Right renal cortex interstitium (tissue), 3 donors: ENCODE data around the gene NUMBL. TPM values are rescaled to one million over a fixed set of nuclear protein-coding genes. Genes with fewer than 3 reads are reported as not detected.
A peak's percentile ranks its signal among the peaks of the same experiment; 100 is the strongest.

Experiments used
- DNase-seq, 3 donors: peaks; one replicate each; pipeline ENCODE4 v3.0.0-alpha.2; 2013; ENCODE audit warnings: low read depth in 3 of 3, low spot score in 2 of 3
- polyA plus RNA-seq, 3 donors: library from polyadenylated mRNA; unstranded; fragments of 120-200 nt; gene quantifications; one replicate each; pipeline ENCODE4 v1.2.1, GENCODE V29; 2013; ENCODE audit not compliant: insufficient read length in 3 of 3

The NUMBL gene
- polyA plus RNA-seq, 3 donors, result 8.0 to 9.5 (median 8.6) TPM

DNA sequence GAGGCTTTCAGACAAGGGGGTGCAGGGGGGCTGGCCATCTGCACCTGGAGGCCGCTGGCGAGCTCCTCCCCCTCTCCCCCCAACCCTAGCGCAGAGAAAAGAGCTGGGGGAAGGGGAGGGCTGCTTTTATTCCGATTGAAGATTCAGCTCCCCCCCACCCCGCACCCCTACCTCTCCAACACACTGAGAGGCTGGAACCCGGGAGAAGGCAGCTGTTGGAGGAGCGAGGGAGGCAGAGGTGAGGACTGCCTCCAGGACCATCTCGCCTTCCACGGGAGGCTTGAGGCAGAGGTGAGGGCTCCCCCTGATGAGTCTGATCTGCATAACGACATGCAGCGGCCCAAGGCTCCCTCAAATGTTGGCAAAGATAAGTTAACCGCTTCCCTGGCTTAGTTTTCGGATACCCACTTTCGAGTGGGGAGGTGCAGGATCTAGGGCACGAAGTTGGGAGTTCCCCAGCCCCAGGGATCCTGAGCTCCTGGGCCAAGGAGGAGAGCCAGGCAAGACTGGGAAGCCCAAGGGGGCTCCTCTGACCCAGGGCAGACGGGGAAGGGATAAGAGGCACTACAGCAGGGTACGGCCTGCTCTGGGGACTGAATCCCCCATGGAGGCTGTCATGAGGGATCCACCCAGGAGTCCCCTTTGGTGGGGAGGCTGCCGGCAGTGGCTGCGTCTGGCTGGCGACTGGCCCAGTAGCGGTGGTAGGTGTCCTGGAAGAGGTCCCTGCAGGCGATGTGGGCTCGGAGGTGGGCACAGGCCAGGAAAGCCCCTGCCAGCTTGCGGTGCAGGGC lies 1.2 kb upstream of the NUMBL start:
- DNase-seq, result no peak

DNA sequence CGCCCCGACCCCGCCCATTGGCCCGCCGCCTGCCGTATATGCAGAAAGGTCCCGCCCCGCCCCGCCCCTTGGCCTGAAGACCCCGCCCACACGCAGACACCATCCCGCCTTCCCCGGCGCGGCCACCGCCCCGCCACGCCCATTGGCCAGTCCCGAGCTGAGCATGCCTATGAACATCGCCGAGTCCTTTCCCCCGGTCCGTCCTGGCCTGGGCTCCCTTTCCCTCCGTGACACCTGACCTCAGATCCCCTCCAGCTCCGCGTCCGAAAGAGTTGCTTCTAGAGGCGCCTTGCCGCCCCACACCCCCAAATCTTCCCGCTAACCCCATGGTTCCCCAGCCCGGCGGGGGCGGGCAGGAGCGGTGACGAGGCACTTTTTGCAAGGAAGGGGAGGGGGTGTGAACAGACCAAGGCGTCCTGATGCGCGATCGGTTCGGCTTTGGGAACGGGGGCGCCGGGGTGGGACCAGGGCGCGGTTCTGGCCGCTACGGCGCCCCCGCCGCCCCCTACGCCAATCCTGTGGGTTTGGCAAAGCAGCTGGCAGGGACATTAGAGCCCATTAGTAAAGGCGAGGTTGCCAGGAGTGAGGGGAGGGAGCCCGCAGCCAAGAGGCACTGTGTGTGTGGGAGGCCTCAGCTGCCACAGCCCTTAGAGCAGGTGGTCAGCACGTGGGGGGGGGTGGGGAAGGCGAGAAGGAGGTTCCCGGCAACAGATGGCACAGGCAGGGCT lies 406 bp upstream of the NUMBL start:
- DNase-seq, result peak; percentile 43 to 73 (median 73)

DNA sequence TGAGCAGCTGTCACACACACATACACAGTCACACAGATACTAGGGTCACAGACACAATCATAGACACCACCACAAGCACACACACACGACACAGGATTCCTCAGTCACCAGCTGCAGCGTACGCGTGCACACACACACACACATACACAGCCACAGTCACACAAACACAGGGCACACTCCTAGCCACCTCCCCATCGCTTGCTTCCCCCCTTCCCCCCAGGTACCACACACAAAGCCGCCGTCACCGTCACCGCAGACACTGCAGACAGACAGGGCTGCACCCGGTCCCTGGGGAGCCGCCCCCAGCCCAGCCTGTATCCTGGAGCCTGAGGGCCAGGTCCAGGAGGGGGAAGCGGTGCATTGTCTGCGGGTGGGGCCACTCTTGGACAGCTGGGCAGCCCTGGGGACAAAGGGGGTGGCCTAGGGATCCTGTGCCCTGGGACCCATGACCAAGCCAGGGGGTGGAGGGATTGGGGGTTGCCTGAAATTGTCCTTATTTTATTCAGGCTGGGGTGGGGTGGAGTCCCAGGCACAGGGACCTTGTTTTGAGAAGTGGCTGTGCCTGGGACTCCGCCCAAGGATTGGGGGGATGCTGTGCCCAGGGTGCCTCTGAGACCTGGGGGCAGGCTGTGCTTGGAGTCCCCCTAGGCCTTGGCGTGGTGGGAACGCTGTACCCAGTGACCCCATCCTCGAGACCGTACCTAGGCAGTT lies 957 bp downstream of the NUMBL start:
- no peak for DNase-seq

DNA sequence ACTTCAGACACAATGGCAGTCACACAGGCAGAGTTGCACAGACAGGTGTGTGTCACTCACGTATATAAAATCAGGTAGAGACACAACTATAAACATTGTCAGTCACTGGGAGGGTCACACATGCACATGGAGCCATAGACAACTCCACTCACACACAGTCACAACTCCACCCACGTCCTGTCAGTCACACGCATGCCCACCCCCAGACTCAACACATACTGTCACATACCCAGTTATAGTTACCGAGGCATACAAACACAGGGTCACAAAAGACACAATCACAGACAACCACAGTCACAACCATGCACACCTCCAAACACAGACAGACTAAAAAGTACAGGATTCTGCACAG lies 1.5 kb downstream of the NUMBL start:
- no peak for DNase-seq

DNA sequence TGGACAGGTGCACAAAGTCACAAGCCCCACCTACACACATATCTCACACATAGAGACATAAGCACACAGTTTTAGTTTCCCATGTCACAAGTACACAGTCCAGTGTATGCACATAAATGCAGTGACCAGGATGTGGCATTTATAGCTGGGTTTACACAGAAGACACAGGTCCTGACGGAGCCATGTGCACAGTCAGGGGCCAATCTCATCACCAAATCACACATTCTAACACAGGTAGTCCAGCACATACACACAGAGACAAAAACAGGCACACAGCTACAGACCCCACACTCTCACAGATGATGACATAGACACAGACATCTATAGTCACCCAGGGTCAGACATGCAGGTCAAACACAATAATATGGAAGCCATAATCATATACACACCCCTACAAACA lies 2.1 kb downstream of the NUMBL start:
- no peak for DNase-seq

DNA sequence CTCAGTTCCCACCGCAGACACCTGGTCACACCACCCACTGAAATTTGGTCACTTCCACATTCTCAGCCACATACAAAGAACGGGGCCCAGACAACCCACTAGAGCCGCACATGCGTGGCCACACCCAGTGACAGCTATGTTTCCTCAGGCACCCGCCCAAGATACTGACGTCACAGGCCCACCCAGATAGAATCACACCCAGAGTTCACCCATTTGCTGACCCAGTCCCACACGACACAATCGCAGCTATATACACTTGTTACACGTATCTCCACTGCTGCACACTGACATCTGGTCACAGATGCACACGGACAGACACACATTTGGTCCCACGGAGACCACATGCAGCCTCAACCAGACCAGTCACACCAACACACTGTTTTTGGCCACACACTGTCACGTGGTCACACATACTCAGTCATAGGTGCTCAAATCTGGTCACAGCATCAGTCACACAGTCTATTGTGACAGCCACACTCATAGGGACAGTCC lies 2.9 kb downstream of the NUMBL start:
- no peak for DNase-seq

DNA sequence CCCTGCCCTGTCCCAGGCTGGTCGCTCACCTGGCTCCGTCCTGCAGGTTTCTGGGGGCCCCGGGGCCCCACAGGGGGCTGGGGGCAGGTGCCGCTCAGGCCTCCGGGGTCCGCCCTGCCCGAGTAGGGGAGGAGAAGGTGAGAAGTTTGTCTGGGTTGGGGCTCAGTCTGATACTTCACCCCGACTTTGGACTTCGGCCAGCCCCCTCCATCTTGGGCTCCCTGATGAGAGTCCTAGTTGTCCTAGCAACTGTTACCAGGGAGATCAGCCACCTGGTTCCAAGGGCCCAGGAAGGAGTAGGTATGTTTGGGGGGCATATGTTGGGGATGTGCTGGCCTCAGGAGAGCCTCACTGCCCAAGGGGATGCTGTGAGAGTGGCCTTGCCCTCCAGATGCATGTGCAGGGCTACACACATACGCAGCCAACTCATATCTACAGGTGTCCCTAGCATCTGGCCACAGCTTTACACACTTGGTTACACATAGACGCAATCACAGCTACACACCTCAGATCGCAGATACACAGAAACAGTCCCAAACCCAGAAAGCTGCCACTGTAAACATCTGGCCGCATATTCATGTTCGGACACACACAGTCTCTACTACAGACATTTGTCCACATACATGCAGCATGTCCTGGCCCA lies 3.4 kb downstream of the NUMBL start:
- no peak for DNase-seq

DNA sequence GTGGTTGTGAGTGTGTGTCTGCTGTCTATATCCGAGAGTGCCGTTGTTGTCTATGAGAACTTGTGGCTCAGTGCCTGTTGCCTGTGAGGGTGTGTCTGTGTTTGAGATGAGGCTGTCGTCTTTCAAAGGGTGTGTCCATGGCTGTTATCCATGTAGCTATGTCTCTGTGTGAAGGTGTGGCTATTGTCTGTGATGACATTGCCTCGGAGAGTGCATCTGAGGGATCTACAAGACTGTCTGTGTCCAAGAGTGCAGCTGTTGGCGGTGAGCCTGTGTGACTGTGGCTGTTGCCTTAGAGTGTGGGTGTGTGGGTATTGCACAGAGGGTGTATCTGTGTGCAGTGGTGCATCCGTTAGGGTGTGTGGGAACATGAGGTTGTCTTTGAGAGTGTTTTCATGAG lies 4.9 kb downstream of the NUMBL start:
- no peak for DNase-seq

DNA sequence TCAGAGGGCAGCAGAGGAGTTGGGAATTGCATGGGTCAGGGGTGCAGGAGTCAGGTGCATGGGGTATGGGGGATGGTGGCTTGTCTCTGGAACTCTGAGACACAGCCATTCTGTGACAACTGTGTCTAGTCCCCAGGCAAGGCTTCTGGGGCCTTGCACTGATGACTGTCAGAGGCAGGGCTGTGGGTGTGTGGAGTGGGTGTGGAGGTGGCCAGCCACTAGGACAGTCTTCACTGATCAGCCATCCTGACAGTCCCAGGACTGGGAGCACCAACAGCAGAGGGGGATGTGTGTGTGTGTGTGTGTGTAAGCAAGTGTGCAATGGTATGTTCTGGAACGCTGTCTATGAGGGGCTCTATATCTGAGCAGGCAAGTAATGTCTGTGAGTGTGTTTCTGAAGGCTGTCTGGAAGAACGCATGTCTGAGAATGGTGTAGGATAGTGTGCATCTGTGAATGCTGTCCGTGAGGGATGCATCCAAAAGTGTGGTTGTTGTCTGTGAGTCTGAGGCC lies 5.4 kb downstream of the NUMBL start:
- DNase-seq, result no peak

DNA sequence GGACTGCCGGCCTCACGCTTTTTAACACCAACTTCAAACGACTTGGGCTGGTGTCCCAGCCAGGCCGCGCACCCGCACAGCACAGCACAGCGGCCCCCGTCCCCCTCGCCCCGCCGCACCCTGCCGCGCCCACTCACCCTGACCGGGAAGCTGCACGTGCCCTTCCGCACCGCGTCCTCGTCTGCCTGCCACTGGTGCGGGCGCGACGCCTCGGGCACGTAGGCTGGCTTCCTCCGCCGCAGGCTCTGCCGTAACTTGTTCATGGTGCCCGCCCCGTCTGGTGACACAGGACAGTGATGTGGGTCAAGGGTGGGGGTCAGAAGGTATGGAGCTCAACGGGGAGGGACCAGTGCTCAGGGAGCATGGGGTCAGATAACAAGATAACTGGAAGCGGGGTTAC lies 6.2 kb downstream of the NUMBL start:
- DNase-seq, result no peak

DNA sequence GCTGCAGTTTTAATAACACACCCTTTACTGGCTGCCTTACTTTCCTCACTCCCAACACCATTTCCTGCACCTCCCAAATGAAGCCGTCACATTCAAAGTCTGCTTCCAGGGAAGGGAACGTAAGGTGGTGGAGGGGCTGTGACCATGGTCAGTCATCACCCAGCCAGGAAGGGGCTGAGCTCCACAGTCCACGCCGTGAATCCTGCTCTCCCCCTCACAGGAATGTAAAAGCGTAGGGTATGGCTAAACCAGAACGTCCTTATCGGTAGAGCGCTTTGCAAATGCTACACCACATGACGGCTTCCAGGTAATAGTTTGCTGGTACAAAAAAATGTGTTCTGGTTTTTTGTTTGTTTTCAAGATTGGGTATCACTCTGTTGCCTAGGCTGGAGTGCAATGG lies 7.0 kb downstream of the NUMBL start:
- DNase-seq, result no peak

DNA sequence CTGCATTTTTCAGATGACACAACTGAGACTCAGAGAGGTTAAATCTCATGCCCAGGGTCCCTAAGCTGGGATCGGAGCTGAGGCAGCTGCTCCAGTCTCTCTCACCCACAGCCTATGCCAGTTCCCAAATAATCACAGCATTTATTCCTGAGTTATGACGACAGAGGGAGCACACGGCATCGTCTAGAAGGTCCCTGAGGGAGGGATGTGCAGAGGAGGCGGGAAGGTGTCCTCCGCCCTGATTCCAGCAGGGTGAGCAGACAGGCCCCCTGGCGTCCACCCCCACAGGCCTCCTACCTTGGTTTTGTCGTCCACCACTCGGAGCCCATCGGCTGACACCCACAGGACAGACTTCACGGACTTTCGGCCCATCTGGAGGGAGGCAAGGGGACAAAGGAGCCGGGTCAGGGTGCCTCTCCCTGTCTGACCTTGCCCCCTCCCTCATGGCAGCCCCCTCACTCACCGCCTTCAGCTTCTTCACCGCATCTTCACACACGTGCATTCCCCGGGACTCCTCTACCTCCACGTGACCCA lies 8.0 kb downstream of the NUMBL start:
- DNase-seq, result no peak

DNA sequence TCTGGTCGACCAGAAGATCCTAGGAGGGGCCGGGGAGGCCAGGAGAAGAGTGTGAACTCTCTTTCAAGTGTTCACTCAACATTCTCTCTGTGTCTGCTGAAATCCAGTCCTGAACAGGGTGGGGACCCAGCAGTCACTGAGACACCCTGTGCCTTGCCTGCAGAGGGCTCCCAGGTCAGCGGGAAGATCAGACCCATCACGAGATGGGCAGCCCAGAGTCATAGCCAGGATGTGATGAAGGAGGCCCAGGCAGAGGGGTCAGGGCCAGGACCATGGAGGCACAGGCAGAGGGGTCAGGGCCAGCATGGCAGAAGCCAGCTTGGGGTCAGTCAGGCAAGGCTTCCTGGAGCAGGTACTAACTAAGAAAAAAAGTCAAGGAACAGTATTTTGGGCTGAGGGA lies 9.4 kb downstream of the NUMBL start:
- DNase-seq, result no peak

DNA sequence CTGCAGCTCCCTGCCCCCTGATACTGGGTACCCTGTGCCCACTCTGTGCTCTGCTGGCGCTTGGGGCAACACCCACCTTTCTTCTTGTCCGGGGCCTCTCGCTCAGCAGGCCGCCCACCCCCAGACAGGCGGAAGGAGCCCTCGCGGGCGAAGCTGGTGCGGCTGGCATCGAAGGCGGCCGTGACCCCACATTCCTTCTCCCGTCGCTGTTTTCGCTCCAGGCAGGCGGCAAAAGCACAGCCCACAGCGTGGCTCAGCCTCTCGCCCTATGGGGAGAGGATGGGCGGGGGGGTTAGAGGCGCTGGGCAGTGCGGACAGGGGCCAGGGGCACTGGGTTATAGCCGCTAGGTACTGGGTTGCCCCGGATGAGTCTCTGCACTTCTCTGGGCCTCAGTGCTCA lies 13.3 kb downstream of the NUMBL start:
- no peak for DNase-seq

DNA sequence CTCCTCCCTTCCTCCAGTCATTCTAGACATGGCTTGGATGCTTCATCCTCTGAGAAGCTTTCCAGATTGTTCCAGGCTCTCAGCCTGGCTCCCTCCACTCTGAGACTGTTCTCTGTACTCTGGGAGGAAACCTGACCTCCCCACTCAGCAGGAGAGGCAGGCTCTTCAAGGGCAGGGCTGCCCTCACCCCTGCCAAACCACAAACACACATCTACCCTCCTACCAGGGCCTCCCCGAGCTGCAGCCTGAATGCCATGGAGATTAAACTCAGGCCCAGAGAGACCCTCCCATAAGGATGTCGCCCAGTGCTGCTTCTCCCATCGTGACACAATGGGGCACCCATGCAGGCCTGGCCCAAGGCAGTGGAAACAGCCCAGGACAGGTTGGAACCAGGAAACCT lies 16.2 kb downstream of the NUMBL start:
- no peak for DNase-seq

DNA sequence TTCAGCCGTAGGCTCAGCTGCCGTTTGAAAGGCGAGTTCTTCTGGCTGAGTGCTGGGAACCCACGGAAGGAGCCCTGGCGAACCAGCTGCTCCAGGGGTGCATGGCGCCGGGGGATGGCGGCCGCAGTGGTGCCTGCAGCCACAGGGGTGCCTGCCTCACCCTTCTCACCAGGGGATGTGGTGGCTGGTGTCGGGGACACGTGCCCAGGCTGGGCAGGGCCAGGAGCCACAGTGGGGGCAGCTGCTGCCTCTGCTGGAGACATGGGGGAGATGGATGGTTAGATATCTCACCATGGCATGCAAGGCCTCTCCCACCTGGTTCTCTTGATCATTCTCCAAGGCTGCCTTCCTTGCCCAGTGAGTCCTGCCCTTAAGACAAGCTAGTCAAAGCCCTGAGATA lies 17.1 kb downstream of the NUMBL start:
- DNase-seq, result no peak

DNA sequence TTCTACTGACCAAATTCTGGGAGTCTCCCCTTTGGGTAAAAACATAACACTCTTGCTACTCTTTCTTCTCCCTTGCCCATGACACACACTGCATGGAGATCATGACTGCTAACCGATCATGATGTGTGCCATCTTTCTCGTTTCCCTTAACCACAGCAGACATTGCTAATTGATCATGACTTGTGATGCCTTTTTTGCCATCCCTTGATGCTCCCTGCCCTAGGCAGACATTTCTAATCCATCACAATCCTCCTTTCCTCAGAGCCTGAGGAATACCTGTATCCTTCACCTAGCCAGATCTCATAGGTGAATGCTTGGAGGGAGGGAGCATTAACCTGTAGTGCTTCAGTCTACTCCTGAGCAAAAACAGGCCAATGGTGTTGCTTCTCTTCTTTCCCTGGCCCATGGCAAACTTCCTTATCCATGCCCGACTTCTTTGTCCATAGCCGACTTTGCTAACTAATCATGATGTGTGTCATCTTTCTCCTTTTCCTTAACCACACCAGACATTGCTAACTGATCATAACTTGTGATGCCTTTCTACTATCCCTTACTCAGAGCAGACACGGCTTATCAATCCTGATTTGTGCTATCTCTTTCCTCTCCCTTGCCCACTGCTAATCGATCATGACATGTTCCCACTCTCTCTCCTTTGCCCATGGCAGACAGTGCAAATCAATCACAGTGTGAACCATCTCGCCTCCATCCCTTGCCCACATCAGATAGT lies 17.7 kb downstream of the NUMBL start:
- no peak for DNase-seq

DNA sequence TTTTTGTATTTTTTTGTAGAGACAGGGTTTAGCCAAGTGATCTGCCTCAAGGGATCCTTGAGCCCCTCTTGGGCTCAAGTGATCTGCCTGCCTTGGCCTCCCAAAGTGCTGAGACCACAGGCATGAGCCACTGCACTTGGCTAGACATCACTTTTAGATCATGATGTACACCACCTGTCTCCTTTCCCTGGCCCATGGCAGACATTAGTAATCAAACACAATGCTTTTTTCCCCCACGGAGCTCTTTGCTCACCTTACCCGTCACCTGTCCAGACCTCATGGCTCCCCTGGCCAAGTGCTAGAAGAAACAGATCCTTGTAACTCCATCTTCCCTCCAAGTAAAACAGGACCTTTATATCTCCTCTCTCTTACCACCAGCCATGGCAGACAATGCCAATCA lies 18.4 kb downstream of the NUMBL start:
- DNase-seq, result no peak

DNA sequence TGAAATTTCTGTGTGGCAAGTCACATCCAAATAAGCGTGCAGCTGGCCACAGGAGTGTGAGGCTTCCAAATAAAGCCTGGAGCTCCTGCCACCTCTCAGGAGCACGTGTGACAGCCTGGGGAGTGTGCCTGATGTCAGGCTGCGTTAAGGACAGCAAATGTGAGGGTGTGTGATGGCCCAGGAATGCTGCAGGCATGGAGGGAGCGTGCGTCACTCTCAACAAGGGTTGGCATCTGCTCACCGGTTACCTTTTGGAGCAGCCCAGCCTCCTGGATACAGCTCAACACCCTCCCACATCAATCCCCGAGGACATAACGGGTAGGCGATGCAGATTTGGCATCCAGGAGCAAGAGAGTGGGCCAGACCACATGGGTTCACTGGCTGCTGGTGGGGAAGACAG lies 19.0 kb downstream of the NUMBL start:
- no peak for DNase-seq

DNA sequence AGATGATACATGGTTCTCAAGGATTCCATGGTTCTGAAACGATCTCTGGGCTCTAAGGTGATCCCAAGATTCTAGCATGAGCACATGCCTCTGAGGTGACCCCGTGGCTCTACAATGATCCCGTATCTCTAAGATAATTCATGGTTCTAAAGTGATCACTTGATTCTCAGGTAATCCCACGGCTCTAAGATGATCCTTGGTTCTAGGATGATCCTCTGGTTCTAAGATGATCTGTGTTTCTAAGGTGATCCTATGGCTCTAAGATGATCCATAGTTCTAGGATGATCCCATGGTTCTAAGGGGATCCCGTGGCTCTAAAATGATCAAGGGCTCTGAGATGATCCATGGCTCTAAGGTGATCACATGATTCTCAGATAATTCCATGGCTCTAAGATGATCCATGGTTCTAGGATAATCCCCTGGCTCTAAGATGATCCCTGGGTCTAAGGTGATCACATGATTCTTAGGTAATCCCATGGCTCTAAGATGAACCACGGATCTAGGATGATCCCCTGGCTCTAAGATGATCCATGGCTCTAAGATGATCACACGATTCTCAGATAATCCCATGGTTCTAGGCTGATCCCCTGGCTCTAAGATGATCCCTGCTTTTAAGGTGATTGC lies 21.3 kb downstream of the NUMBL start:
- DNase-seq, result no peak
